HCT116 (cell line): Measurements from ENCODE around the gene CAPN9. TPM values are rescaled to one million over a fixed set of nuclear protein-coding genes. Genes with fewer than 3 reads are reported as not detected.

Experiments used
- ATAC-seq: fragments of 200-7000 bp; cut with Tn5 transposase; 2 replicates; pipeline ENCODE4 v1.9.1; 2020; ENCODE audit warnings: mild to moderate bottlenecking, moderate library complexity
- BruUV-seq: library from RNA; stranded (reverse); fragments of 400-500 nt; replicated peaks from 2 replicates; lab custom pipeline; 2021; lab: Mats Ljungman, UMichigan
- CTCF ChIA-PET: fragments of 300-600 bp; sonication (Branson Sonifier 250); formaldehyde crosslinking; loops from one replicate; lab custom pipeline; 2021; ENCODE audit warnings: antibody characterized with exemption; lab: Charles Lee
- POLR2A ChIA-PET: fragments of 300-600, 350-600 bp; sonication (Branson Sonifier 250); formaldehyde crosslinking; loops from one replicate; lab custom pipeline; 2021; ENCODE audit warnings: antibody characterized with exemption; lab: Charles Lee
- RAD21 ChIA-PET, 2 experiments: fragments of 300-600 bp; sonication (Branson Sonifier 250); formaldehyde crosslinking; loops; one replicate each; lab custom pipeline; 2023; ENCODE audit warnings: low total read pairs in 2 of 2; ENCODE audit not compliant: uncharacterized antibody in 2 of 2, unreplicated experiment in 2 of 2, low non-redundant PET in 1 of 2; lab: Charles Lee
- DNase-seq: peaks from one replicate; pipeline ENCODE4 v3.0.0-alpha.2; 2010; ENCODE audit warnings: low read depth, low spot score
- H2AFZ ChIP-seq: fragments of 200-600 bp; shearing (Covaris generic), sonication (generic); 2 replicates; pipeline ENCODE4 v1.6.1; 2017; ENCODE audit warnings: low read depth, mixed run types, mixed read lengths, antibody characterized with exemption, low read length; ENCODE audit not compliant: poor library complexity, severe bottlenecking
- H3K27ac ChIP-seq: 2 replicates; pipeline ENCODE4 v1.5.1; 2012; ENCODE audit warnings: low read depth, low read length
- H3K27me3 ChIP-seq: fragments of 200-600 bp; sonication (generic); 2 replicates; pipeline ENCODE4 v1.6.1; 2016; ENCODE audit warnings: mixed run types, low read length, mixed read lengths; ENCODE audit not compliant: insufficient read depth
- H3K36me3 ChIP-seq, 2 experiments: fragments of 200-500 bp in 1 of 2; fragments of 200-600 bp in 1 of 2; sonication (Bioruptor generic) in 1 of 2; sonication (generic) in 1 of 2; 2 replicates each; pipeline versions ENCODE4 v1.5.1 to v1.6.1; 2014 to 2016; ENCODE audit warnings: low read length in 2 of 2, inconsistent platforms in 1 of 2, mixed read lengths in 1 of 2, mixed run types in 1 of 2; ENCODE audit not compliant: insufficient read depth in 2 of 2, control insufficient read depth in 1 of 2
- H3K4me1 ChIP-seq, 2 experiments: fragments of 200-600 bp in 1 of 2; sonication (generic) in 1 of 2; 2 replicates each; pipeline versions ENCODE4 v1.5.1 to v1.6.1; 2012 to 2017; ENCODE audit warnings: low read length in 2 of 2, inconsistent platforms in 1 of 2, mild to moderate bottlenecking in 1 of 2, mixed read lengths in 1 of 2, mixed run types in 1 of 2, moderate library complexity in 1 of 2; ENCODE audit not compliant: insufficient read depth in 2 of 2, control insufficient read depth in 1 of 2
- H3K4me2 ChIP-seq: fragments of 200-600 bp; sonication (generic); 2 replicates; pipeline ENCODE4 v1.6.1; 2017; ENCODE audit warnings: mixed run types, low read length, mixed read lengths
- H3K4me3 ChIP-seq, 2 experiments: fragments of 200-600 bp in 1 of 2; sonication (generic) in 1 of 2; replicated peaks in 1 of 2; 2 replicates each; pipeline ENCODE4 v1.5.1; 2011 to 2016; ENCODE audit warnings: low read length in 2 of 2, control low read depth in 1 of 2, low read depth in 1 of 2, mild to moderate bottlenecking in 1 of 2, mixed read lengths in 1 of 2, mixed run types in 1 of 2
- H3K79me2 ChIP-seq: fragments of 200-600 bp; sonication (generic); 2 replicates; pipeline ENCODE4 v1.6.1; 2017; ENCODE audit warnings: mild to moderate bottlenecking, mixed run types, low read length, moderate library complexity, mixed read lengths; ENCODE audit not compliant: insufficient read depth
- H3K9ac ChIP-seq: fragments of 200-600 bp; sonication (generic); 2 replicates; pipeline ENCODE4 v1.6.1; 2016; ENCODE audit warnings: low read length, mixed read lengths
- H3K9me2 ChIP-seq: fragments of 200-600 bp; sonication (generic), shearing (Covaris generic); 2 replicates; pipeline ENCODE4 v1.6.1; 2017; ENCODE audit warnings: mixed run types, mild to moderate bottlenecking, moderate library complexity; ENCODE audit not compliant: insufficient read depth
- H3K9me3 ChIP-seq, 2 experiments: fragments of 200-500 bp in 1 of 2; fragments of 200-600 bp in 1 of 2; sonication (Bioruptor generic) in 1 of 2; sonication (generic) in 1 of 2; 2 replicates each; pipeline ENCODE4 v1.6.1; 2014 to 2017; ENCODE audit warnings: low read length in 2 of 2, mixed read lengths in 2 of 2, inconsistent platforms in 1 of 2, low read depth in 1 of 2, mild to moderate bottlenecking in 1 of 2, mixed run types in 1 of 2, moderate library complexity in 1 of 2; ENCODE audit not compliant: control insufficient read depth in 1 of 2, insufficient read depth in 1 of 2
- H4K20me1 ChIP-seq: fragments of 200-600 bp; sonication (generic), shearing (Covaris generic); 2 replicates; pipeline ENCODE4 v1.6.1; 2017; ENCODE audit warnings: mixed run types, mild to moderate bottlenecking, moderate library complexity; ENCODE audit not compliant: insufficient read depth
- POLR2AphosphoS5 ChIP-seq: IDR thresholded peaks from 2 replicates; pipeline ENCODE4 v1.6.1; 2011; ENCODE audit warnings: mild to moderate bottlenecking, low read depth, low read length, moderate library complexity
- RAD21 ChIP-seq: IDR thresholded peaks from 2 replicates; pipeline ENCODE4 v1.6.1; 2012; ENCODE audit warnings: low read depth, mild to moderate bottlenecking
- SIN3A ChIP-seq: IDR thresholded peaks from 2 replicates; pipeline ENCODE4 v1.6.1; 2012; ENCODE audit warnings: low read depth
- SRF ChIP-seq: IDR thresholded peaks from 2 replicates; pipeline ENCODE4 v1.6.1; 2012; ENCODE audit warnings: low read depth
- YY1 ChIP-seq: IDR thresholded peaks from 2 replicates; pipeline ENCODE4 v1.6.1; 2011; ENCODE audit warnings: low read length, low read depth, moderate library complexity, mild to moderate bottlenecking; ENCODE audit not compliant: insufficient replicate concordance; ENCODE audit errors: extremely low read depth
- intact Hi-C: fragments of 100-400 bp; cut with micrococcal nuclease; formaldehyde crosslinking; loops from 2 replicates; pipeline ENCODE4 v1.10.0; 2022
- total RNA-seq: library from RNA; stranded (reverse); gene quantifications from one replicate; pipeline ENCODE4 v1.2.1, GENCODE V29; 2021; ENCODE audit not compliant: unreplicated experiment
- TF ChIP-seq, protein P1 (sequence below): IDR thresholded peaks from 2 replicates; pipeline ENCODE4 v1.6.1; 2011; ENCODE audit warnings: mild to moderate bottlenecking, low read length, moderate library complexity; ENCODE audit not compliant: insufficient replicate concordance; ENCODE audit errors: extremely low read depth
- TF ChIP-seq, protein P2 (sequence below): IDR thresholded peaks from 2 replicates; pipeline ENCODE4 v1.6.1; 2012; ENCODE audit warnings: low read depth

Gene CAPN9
- total RNA-seq, 1 experiment from 2014 or later: not detected

DNA sequence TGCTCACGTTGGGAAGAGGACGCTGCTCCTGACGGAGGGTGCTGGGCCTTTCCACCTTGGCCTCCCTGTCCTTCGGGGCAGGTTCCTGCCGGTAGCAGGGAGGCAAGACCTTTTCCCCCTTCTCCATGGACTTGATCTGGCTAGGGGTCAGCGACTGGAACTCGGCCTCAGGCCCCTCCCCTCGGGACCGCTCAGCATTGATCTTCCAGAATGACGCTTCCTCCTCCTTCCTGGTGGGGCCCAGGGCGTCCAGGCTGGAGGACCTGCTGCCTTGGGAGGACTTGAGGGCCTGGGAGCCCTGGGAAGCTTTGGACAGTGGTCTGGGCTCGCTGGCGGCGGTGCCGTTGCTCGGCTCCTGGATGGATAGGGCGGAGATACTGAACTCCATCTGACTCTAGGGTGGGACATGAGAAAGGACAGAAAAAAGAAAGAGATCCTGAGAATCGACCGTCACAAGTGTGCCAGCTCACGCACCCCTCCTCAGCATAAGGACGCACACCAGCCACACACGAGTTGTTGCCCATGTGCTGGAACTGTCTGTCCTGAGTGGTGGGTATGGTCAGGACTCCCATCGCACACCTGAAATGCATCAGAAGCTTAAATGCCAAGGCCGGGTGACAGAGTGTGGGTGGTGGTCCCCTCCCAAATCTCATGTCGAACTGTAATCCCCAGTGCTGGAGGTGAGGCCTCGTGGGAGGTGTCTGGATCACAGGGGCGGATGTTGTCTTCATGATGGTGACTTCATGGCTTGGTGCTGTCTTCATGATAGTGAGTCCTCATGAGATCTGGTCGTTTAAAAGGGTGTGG lies 96.5 kb downstream of the CAPN9 start:
- H3K79me2 ChIP-seq: no peaks in the 10 kb centered on the region; the same call in 1 of the 2 replicates
- no peak for ATAC-seq
- H3K27me3 ChIP-seq: no peaks in the 10 kb centered on the region
- peaks cover under 1 to 3% of the 10 kb centered on the region in 2 experiments for H3K4me1 ChIP-seq
- no peak overlapping the region for H3K9ac ChIP-seq
- H3K4me3 ChIP-seq: no peak overlapping the region
- H3K36me3 ChIP-seq: peaks cover 3 to 8% of the 10 kb centered on the region in 2 experiments; a peak in 3 of 4 replicates
- intact Hi-C loops: no loop called here
- ChIA-PET CTCF (no interaction called here), POLR2A (no interaction called here), RAD21 (no interaction called here)
- no peak overlapping the region for H3K4me2 ChIP-seq
- TF ChIP-seq SIN3A (no peak), POLR2AphosphoS5 (no peak), RAD21 (no peak), YY1 (no peak), SRF (no peak)
- TF ChIP-seq, protein P1, sequence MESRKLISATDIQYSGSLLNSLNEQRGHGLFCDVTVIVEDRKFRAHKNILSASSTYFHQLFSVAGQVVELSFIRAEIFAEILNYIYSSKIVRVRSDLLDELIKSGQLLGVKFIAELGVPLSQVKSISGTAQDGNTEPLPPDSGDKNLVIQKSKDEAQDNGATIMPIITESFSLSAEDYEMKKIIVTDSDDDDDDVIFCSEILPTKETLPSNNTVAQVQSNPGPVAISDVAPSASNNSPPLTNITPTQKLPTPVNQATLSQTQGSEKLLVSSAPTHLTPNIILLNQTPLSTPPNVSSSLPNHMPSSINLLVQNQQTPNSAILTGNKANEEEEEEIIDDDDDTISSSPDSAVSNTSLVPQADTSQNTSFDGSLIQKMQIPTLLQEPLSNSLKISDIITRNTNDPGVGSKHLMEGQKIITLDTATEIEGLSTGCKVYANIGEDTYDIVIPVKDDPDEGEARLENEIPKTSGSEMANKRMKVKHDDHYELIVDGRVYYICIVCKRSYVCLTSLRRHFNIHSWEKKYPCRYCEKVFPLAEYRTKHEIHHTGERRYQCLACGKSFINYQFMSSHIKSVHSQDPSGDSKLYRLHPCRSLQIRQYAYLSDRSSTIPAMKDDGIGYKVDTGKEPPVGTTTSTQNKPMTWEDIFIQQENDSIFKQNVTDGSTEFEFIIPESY: no peak
- TF ChIP-seq, protein P2, sequence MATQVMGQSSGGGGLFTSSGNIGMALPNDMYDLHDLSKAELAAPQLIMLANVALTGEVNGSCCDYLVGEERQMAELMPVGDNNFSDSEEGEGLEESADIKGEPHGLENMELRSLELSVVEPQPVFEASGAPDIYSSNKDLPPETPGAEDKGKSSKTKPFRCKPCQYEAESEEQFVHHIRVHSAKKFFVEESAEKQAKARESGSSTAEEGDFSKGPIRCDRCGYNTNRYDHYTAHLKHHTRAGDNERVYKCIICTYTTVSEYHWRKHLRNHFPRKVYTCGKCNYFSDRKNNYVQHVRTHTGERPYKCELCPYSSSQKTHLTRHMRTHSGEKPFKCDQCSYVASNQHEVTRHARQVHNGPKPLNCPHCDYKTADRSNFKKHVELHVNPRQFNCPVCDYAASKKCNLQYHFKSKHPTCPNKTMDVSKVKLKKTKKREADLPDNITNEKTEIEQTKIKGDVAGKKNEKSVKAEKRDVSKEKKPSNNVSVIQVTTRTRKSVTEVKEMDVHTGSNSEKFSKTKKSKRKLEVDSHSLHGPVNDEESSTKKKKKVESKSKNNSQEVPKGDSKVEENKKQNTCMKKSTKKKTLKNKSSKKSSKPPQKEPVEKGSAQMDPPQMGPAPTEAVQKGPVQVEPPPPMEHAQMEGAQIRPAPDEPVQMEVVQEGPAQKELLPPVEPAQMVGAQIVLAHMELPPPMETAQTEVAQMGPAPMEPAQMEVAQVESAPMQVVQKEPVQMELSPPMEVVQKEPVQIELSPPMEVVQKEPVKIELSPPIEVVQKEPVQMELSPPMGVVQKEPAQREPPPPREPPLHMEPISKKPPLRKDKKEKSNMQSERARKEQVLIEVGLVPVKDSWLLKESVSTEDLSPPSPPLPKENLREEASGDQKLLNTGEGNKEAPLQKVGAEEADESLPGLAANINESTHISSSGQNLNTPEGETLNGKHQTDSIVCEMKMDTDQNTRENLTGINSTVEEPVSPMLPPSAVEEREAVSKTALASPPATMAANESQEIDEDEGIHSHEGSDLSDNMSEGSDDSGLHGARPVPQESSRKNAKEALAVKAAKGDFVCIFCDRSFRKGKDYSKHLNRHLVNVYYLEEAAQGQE: no peak
- no peaks in the 10 kb centered on the region for H4K20me1 ChIP-seq
- no peaks in the 10 kb centered on the region for H3K9me3 ChIP-seq
- H3K9me2 ChIP-seq: no peaks in the 10 kb centered on the region
- H2AFZ ChIP-seq: no peak overlapping the region
- no peak overlapping the region for H3K27ac ChIP-seq
- no TSS peak for BruUV-seq
- DNase-seq: no peak
